ENCODE results near the gene SRCIN1.
"Not testable (repeated sequence)": the region's sequence is repeated elsewhere in the genome, so short reads cannot be mapped to it uniquely, and the experiment has no call there.

SRCIN1 gene

DNA sequence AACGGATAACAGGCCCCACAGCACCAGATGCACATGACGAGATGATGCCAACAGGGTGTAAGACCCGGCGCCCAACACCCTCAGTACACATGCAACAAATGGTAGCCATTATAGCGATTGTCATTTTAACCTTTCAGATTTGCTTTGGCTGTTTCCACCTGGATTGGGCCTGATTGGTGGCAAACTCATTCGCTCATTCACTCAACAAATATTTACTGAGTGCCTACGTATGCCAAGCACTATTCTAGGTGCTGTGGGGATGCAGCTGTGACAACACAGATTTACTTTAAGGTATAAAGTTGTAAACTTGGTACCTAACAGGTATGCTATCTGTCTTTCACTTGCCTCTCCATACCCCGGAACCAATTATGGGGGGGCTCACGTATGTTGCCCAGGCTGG lies 66.8 kb downstream of the SRCIN1 start:
- Histone ChIP-seq H3K4me1 (ENCODE audit: control insufficient read depth, insufficient read depth, low read length) (peaks cover 11% of the 10 kb centered on the region), H3K9ac (ENCODE audit: low read length) (no peak overlapping the region), H3K9me3 (ENCODE audit: control insufficient read depth, insufficient read depth, low read depth, low read length) (no peaks in the 10 kb centered on the region), H3K27ac (ENCODE audit: low read depth, low read length) (no peak overlapping the region), H3K27me3 (ENCODE audit: control insufficient read depth, insufficient read depth, low read length) (no peaks in the 10 kb centered on the region), H3K36me3 (ENCODE audit: control insufficient read depth, insufficient read depth, low read length) (no peaks in the 10 kb centered on the region), H3K4me3 (ENCODE audit: low read depth, low read length) (no peak overlapping the region)

DNA sequence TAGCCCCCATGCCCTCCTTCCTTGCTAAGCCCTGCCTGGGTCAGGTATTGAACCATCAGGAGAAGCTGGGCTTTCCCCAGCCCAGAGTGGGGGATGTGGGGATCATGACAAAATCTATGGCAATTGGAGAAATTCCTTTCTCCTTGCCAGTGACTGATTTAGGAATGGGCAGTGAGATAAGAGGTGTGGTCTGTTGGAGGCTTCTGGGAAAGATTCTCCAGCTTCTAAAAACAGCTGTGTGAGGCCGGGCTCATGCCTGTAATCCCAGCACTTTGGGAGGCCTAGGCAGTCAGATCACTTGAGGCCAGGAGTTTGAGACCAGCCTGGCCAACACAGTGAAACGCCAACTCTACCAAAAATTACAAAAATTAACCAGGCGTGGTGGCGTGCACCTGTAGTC lies 69.1 kb downstream of the SRCIN1 start:
- H3K27me3 ChIP-seq (ENCODE audit: control insufficient read depth, insufficient read depth, low read length): no peaks in the 10 kb centered on the region
- H3K9ac ChIP-seq (ENCODE audit: low read length): no peak overlapping the region
- no peak overlapping the region for H3K4me3 ChIP-seq (ENCODE audit: low read depth, low read length)
- no peaks in the 10 kb centered on the region for H3K9me3 ChIP-seq (ENCODE audit: control insufficient read depth, insufficient read depth, low read depth, low read length)
- H3K36me3 ChIP-seq (ENCODE audit: control insufficient read depth, insufficient read depth, low read length): no peaks in the 10 kb centered on the region
- H3K4me1 ChIP-seq (ENCODE audit: control insufficient read depth, insufficient read depth, low read length): peaks cover 11% of the 10 kb centered on the region
- H3K27ac ChIP-seq (ENCODE audit: low read depth, low read length): no peak overlapping the region

DNA sequence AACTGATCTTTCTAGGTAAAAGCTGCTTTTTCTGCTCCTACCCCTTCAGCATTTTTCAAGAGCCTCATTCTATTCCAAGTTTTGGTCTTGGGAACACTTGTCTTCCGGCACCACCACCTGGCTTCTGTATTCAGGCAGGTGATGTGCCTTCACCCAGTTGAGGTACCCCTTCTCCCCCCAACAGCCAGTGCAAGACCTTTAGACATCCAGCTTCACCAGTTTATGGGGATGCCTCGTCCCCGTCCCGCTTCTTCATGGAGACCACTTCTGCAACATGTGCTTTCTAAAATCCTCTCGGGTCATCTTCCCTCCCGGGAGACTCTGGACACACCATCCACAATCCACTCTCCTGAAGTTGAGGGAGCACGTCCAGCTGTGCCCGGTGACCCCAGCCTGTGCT lies 69.9 kb downstream of the SRCIN1 start:
- Histone ChIP-seq H3K4me1 (ENCODE audit: control insufficient read depth, insufficient read depth, low read length) (peaks cover 12% of the 10 kb centered on the region), H3K4me3 (ENCODE audit: low read depth, low read length) (no peak overlapping the region), H3K27ac (ENCODE audit: low read depth, low read length) (no peak overlapping the region), H3K9me3 (ENCODE audit: control insufficient read depth, insufficient read depth, low read depth, low read length) (no peaks in the 10 kb centered on the region), H3K36me3 (ENCODE audit: control insufficient read depth, insufficient read depth, low read length) (no peaks in the 10 kb centered on the region), H3K9ac (ENCODE audit: low read length) (no peak overlapping the region), H3K27me3 (ENCODE audit: control insufficient read depth, insufficient read depth, low read length) (no peaks in the 10 kb centered on the region)

DNA sequence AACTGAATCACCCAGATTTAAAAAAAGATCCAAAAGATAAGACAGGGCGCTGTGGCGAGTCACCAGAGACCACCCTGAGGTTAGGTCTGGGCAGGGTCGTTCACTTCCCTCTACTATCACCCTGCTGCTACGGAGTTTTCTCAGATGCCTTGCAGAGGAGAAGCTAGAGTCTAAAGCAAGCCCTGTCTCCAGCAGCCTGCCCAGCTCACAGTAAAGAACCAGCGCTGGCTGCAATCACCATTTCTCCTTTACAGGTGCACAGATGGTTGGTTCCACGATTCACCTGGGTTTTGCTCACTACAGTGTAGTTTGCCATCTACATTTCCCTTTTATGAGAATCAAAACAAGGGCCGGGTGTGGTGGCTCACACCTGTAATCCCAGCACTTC lies 71.3 kb downstream of the SRCIN1 start:
- H3K9me3 ChIP-seq (ENCODE audit: control insufficient read depth, insufficient read depth, low read depth, low read length): no peaks in the 10 kb centered on the region
- H3K4me1 ChIP-seq (ENCODE audit: control insufficient read depth, insufficient read depth, low read length): peaks cover 12% of the 10 kb centered on the region
- H3K9ac ChIP-seq (ENCODE audit: low read length): no peak overlapping the region
- H3K27ac ChIP-seq (ENCODE audit: low read depth, low read length): no peak overlapping the region
- no peak overlapping the region for H3K4me3 ChIP-seq (ENCODE audit: low read depth, low read length)
- peaks cover under 1% of the 10 kb centered on the region; the same call in 1 of the 2 replicates for H3K27me3 ChIP-seq (ENCODE audit: control insufficient read depth, insufficient read depth, low read length)
- no peaks in the 10 kb centered on the region for H3K36me3 ChIP-seq (ENCODE audit: control insufficient read depth, insufficient read depth, low read length)

DNA sequence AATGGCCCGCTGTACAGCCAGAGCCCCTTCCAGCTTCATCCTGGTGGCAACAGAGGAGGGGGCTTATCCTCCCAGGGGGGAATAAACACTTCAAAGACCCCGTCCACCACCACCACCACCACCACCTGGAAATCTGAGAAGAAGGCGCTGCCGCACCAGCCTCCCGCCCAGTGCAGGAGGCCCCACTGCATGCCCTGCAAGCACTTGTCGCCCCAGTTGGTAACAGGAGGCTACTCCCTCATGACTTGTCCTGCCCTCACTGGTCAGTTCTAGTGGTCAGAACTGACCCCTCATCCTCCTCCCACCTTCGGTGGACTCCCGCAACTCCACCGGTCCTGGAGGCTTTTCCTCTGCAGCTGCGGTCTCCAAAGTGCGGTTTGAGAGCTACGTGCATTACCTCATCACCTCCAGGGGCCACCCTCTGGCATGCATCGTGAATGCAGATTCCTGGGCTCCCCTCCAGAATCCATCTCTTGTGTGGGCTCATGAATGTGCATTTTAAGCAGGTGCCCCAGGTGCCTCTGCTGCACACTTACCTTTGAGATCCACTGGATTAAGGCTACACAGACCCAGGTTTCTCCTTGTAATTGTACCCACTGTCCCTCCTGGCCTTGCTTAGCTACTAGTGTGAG lies 71.8 kb downstream of the SRCIN1 start:
- Histone ChIP-seq H3K36me3 (ENCODE audit: control insufficient read depth, insufficient read depth, low read length) (no peaks in the 10 kb centered on the region), H3K27me3 (ENCODE audit: control insufficient read depth, insufficient read depth, low read length) (peaks cover 4% of the 10 kb centered on the region; the same call in 1 of the 2 replicates), H3K9ac (ENCODE audit: low read length) (no peak overlapping the region), H3K4me3 (ENCODE audit: low read depth, low read length) (no peak overlapping the region), H3K27ac (ENCODE audit: low read depth, low read length) (no peak overlapping the region), H3K4me1 (ENCODE audit: control insufficient read depth, insufficient read depth, low read length) (peaks cover 12% of the 10 kb centered on the region), H3K9me3 (ENCODE audit: control insufficient read depth, insufficient read depth, low read depth, low read length) (no peaks in the 10 kb centered on the region)

DNA sequence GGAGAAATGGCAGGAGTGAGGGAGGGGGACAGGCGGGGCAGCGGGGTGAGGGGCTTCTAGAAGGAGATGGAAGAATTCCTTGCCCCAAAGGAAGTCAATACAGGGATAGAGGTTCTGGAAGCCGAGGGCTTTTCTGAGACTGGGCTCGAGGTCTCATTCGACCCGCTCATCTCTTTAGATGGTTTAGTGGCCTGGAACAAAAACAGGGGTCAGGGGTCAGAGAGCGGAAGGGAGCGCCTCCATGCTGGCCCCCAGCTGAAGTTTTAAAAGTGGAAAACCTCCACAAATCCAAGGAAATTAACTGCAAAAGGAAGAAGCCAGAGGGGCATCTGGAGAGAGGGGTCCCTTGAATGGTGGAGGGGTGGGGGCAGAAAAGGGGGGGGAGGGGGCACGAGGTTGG lies 72.5 kb downstream of the SRCIN1 start:
- Histone ChIP-seq H3K27ac (ENCODE audit: low read depth, low read length) (no peak overlapping the region), H3K4me3 (ENCODE audit: low read depth, low read length) (no peak overlapping the region), H3K9ac (ENCODE audit: low read length) (no peak overlapping the region), H3K9me3 (ENCODE audit: control insufficient read depth, insufficient read depth, low read depth, low read length) (no peaks in the 10 kb centered on the region), H3K4me1 (ENCODE audit: control insufficient read depth, insufficient read depth, low read length) (peaks cover 12% of the 10 kb centered on the region), H3K27me3 (ENCODE audit: control insufficient read depth, insufficient read depth, low read length) (peaks cover 9% of the 10 kb centered on the region; the same call in 1 of the 2 replicates), H3K36me3 (ENCODE audit: control insufficient read depth, insufficient read depth, low read length) (no peaks in the 10 kb centered on the region)

DNA sequence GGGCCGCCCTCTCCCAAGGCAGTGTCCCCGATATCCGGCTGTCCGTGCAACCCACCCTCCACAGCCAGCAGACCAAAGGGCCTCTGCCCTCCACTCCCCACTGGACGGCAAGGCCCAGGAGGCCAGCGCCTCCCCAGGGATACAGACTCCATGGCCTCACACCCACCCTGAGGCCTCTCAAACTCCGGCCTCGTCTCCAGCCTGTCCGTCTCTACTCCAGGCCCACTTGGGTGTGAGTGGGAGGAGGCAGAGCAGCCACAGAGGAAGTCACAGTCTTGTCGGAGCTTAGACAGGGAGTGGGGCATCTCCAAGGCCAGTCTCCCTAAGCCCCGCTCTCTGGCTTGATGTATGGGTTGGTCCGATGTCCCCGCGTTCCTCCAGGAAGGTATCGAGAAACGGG lies 73.3 kb downstream of the SRCIN1 start:
- Histone ChIP-seq H3K9me3 (ENCODE audit: control insufficient read depth, insufficient read depth, low read depth, low read length) (no peaks in the 10 kb centered on the region), H3K27me3 (ENCODE audit: control insufficient read depth, insufficient read depth, low read length) (peaks cover 13% of the 10 kb centered on the region), H3K27ac (ENCODE audit: low read depth, low read length) (no peak overlapping the region), H3K9ac (ENCODE audit: low read length) (no peak overlapping the region), H3K36me3 (ENCODE audit: control insufficient read depth, insufficient read depth, low read length) (no peaks in the 10 kb centered on the region), H3K4me3 (ENCODE audit: low read depth, low read length) (no peak overlapping the region), H3K4me1 (ENCODE audit: control insufficient read depth, insufficient read depth, low read length) (peaks cover 12% of the 10 kb centered on the region)

DNA sequence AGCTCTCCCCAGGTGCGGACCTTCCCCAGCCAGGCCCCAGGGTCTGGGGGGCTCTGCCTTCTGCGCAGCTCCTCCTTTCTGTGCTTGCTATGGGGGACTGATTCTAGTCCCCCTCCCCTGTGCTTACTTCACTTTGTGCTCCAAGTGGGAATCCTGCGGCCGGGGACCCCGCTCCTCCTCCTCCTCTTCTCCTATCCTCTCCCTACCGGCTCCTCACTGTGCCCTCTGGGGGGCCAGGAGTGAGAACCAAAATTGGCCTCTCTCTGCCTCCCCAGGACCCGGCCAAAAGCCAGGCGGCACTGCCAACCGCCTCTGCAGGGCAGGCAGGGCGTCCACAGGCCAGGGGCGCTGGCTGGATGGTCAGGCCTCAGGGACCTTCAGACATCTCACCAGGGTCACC lies 74.0 kb downstream of the SRCIN1 start:
- H3K27me3 ChIP-seq (ENCODE audit: control insufficient read depth, insufficient read depth, low read length): peaks cover 13% of the 10 kb centered on the region

DNA sequence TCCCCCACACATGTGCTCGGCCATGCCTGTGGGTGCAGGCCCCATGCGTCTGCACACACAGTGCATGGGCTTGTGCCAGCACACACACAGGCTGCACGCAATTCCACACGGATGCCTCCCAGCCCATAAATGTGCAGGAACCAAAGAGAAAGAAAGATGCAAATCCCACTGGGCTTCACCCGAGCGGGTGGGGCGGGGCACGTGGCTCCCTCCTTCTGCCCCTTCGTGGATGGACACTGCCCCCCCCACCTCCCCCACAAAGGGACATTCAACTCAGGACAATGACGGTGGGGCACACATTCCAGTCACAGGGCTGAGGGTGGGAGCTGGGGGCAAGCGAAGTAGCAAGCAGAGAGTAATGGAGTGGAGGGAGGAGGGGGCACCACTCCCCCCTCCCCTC lies 74.9 kb downstream of the SRCIN1 start:
- not testable (repeated sequence) for H3K36me3 ChIP-seq (ENCODE audit: control insufficient read depth, insufficient read depth, low read length); H3K9ac ChIP-seq (ENCODE audit: low read length); H3K4me3 ChIP-seq (ENCODE audit: low read depth, low read length); H3K9me3 ChIP-seq (ENCODE audit: control insufficient read depth, insufficient read depth, low read depth, low read length); H3K27ac ChIP-seq (ENCODE audit: low read depth, low read length)
- Histone ChIP-seq H3K27me3 (ENCODE audit: control insufficient read depth, insufficient read depth, low read length) (peaks cover 13% of the 10 kb centered on the region), H3K4me1 (ENCODE audit: control insufficient read depth, insufficient read depth, low read length) (peaks cover 12% of the 10 kb centered on the region)

More for the DNA sequence above, 74.0 kb downstream of the SRCIN1 start:
- H3K4me3 ChIP-seq (ENCODE audit: low read depth, low read length); H3K9me3 ChIP-seq (ENCODE audit: control insufficient read depth, insufficient read depth, low read depth, low read length); H3K27ac ChIP-seq (ENCODE audit: low read depth, low read length); H3K9ac ChIP-seq (ENCODE audit: low read length); H3K36me3 ChIP-seq (ENCODE audit: control insufficient read depth, insufficient read depth, low read length): not testable (repeated sequence)
- H3K4me1 ChIP-seq (ENCODE audit: control insufficient read depth, insufficient read depth, low read length): peaks cover 12% of the 10 kb centered on the region

DNA sequence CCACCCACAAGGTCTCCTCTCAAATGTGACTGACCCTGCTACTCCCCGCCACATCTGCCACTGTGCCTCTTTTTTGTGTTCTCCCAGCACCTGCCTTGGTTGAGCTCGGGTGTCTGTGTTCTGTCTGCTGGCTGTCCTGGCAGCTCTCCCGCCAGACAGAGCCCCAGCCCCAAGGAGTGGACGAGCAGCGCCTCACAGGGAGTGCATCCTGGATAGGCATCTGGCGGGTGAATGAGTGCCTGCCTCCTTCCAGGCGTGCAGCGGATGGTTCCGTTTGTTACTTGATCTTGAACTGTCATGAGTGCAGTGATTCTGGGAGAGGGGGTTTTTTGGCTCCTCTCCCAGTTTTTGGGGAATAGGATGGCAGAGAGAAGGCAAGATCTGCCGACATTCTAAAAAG lies 77.6 kb downstream of the SRCIN1 start:
- not testable (repeated sequence) for H3K9ac ChIP-seq (ENCODE audit: low read length)

DNA sequence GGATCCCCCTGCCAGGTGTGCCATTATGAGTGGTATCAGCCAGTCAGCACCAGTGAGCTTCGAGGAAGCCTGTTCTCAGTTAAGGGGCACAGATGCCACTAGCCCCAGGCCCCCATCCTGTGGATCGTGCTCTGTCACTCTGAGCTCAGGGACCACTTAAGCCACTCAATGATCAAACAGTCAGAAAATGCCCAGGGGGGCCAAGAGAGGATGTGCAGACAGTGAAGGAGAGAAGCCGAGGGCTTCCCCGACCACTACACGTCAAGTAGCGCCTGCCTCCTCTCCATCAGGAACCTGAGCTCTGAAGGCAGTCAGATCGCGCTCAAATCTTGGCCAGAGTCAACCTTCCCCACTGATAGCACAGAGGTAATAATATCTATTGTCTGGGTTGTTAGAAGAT lies 79.2 kb downstream of the SRCIN1 start:
- not testable (repeated sequence) for H3K36me3 ChIP-seq (ENCODE audit: control insufficient read depth, insufficient read depth, low read length); H3K27ac ChIP-seq (ENCODE audit: low read depth, low read length); H3K9me3 ChIP-seq (ENCODE audit: control insufficient read depth, insufficient read depth, low read depth, low read length); H3K9ac ChIP-seq (ENCODE audit: low read length); H3K4me3 ChIP-seq (ENCODE audit: low read depth, low read length); H3K4me1 ChIP-seq (ENCODE audit: control insufficient read depth, insufficient read depth, low read length)
- peaks cover 13% of the 10 kb centered on the region for H3K27me3 ChIP-seq (ENCODE audit: control insufficient read depth, insufficient read depth, low read length)

More for the DNA sequence above, 77.6 kb downstream of the SRCIN1 start:
- H3K9me3 ChIP-seq (ENCODE audit: control insufficient read depth, insufficient read depth, low read depth, low read length); H3K4me3 ChIP-seq (ENCODE audit: low read depth, low read length); H3K4me1 ChIP-seq (ENCODE audit: control insufficient read depth, insufficient read depth, low read length); H3K36me3 ChIP-seq (ENCODE audit: control insufficient read depth, insufficient read depth, low read length); H3K27ac ChIP-seq (ENCODE audit: low read depth, low read length): not testable (repeated sequence)
- H3K27me3 ChIP-seq (ENCODE audit: control insufficient read depth, insufficient read depth, low read length): peaks cover 13% of the 10 kb centered on the region
